Measurements from ENCODE around the gene EXOC6B.

DNA sequence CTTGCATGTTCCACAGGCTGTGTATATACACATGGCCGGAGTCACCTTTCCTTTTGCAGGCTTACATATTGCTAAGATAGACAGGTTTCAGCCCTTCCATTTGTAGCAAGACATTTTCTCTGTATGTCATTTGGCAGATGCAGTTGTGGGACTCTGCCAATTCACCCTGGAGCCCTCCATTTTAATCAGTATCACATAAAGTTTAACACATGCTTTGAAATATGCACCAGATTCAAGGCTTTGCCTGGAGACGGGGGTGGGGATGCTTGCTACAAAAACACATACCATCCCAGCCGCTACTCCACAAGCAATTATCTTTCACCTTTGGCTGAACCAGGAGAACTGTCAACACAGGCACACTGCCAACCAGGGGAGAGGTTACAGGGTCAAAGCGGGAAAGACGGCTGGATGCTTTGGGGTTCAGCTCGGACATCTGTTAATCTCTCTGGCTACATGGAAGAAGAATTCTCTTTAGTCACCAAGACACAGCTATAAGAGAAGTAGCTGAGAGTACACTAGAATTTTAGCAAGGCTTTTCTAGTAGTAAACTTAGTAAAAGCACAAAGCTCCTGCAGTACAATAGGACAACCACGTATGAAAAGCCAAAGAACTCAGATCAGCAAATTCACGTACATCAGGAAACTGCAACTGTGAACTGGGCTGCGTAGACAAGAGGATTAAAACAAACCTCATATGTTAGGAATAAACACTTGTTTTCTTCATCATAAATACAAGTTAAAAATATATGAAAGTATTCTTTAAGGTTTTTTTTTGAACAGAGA, 130.9 kb downstream of the EXOC6B start:
- no peak for TF ChIP-seq CTCF (IDR thresholded peaks at IDR 0.05)
- no peak for TF ChIP-seq ZFX (IDR thresholded peaks at IDR 0.05; ENCODE audit: borderline replicate concordance)
